HL-60 (cell line): Measurements from ENCODE around the gene TSPOAP1.

Experiments
- DNase-seq, 2 experiments: peaks; one replicate each; pipeline ENCODE4 v3.0.0-alpha.2; 2010 to 2020; ENCODE audit warnings: low read depth in 1 of 2, low spot score in 1 of 2
- H3K27ac ChIP-seq: fragments of 250-450 bp; sonication (Bioruptor Pico); replicated peaks from 2 replicates; pipeline ENCODE4 v1.5.1; 2020; ENCODE audit warnings: mild to moderate bottlenecking, moderate library complexity
- H3K27me3 ChIP-seq: fragments of 250-450 bp; sonication (Bioruptor Pico); 2 replicates; pipeline ENCODE4 v1.5.1; 2021; ENCODE audit warnings: mild to moderate bottlenecking, moderate library complexity; ENCODE audit not compliant: insufficient read depth, poor library complexity, severe bottlenecking
- H3K4me3 ChIP-seq: replicated peaks from 2 replicates; pipeline ENCODE4 v1.5.1; 2011; ENCODE audit warnings: mild to moderate bottlenecking, control low read depth, low read length; ENCODE audit not compliant: insufficient read depth
- CTCF ChIP-seq: IDR thresholded peaks from one replicate; pipeline ENCODE4 v1.5.1; 2011; ENCODE audit warnings: low read length, control low read depth, inconsistent platforms; ENCODE audit not compliant: insufficient read depth
- GABPA ChIP-seq: IDR thresholded peaks from 2 replicates; pipeline ENCODE4 v1.6.1; 2012; ENCODE audit warnings: low read depth
- POLR2AphosphoS5 ChIP-seq: IDR thresholded peaks from 2 replicates; pipeline ENCODE4 v1.6.1; 2012; ENCODE audit warnings: low read depth
- REST ChIP-seq: IDR thresholded peaks from 2 replicates; pipeline ENCODE4 v1.6.1; 2012; ENCODE audit warnings: low read depth; ENCODE audit not compliant: insufficient replicate concordance
- SPI1 ChIP-seq: IDR thresholded peaks from 2 replicates; pipeline ENCODE4 v1.6.1; 2012; ENCODE audit warnings: low read depth, mild to moderate bottlenecking, borderline replicate concordance

TSPOAP1 gene

GRCh38 chr17:58320570-58321323 lies 7.8 kb downstream of the TSPOAP1 start:
- H3K4me3 ChIP-seq = no peak overlapping the region
- TF ChIP-seq CTCF (no peak), SPI1 (no peak), GABPA (no peak), REST (peak; percentile 49), POLR2AphosphoS5 (no peak)
- H3K27ac ChIP-seq = no peak overlapping the region
- DNase-seq = no peak
- no peaks in the 10 kb centered on the region for H3K27me3 ChIP-seq

DNA sequence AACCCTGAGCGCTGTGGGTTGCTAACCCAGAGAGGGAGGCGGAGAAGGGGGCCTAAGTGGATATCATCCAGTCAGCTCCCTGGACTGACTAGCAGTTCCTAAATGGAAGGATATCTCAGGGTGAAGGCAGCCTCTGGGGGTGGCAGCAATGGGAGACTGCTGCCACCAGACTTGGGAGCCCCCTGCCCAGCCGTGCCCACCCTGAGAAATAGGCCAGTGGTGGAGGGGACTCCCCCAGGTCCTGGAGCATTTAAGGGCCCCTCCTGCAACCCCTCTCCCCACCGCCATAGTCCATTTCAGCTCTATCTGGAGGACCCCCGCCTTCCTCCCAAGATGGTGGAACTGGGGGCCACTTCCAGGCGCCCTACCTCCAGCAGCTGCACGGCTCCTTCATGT lies 8.4 kb downstream of the TSPOAP1 start:
- Histone ChIP-seq H3K27ac (no peak overlapping the region), H3K27me3 (no peaks in the 10 kb centered on the region), H3K4me3 (no peak overlapping the region)
- TF ChIP-seq POLR2AphosphoS5 (no peak), REST (no peak), CTCF (no peak), GABPA (no peak), SPI1 (no peak)
- DNase-seq = no peak

- TF ChIP-seq REST = no peak
- TF ChIP-seq POLR2AphosphoS5 = no peak
- TF ChIP-seq CTCF = no peak
- TF ChIP-seq GABPA = no peak
- TF ChIP-seq SPI1 = no peak
- DNase-seq = no peak
- no peak overlapping the region for H3K27ac ChIP-seq
- H3K27me3 ChIP-seq = no peaks in the 10 kb centered on the region
- H3K4me3 ChIP-seq = no peak overlapping the region
These were observed 9.1 kb downstream of the TSPOAP1 start for GRCh38 chr17:58319173-58320162.
